ENCODE results near the gene CPM.

The CPM gene

GRCh38 chr12:68837215-68837614 lies 95.8 kb downstream of the CPM start:
- no peak overlapping the region for H3K27ac ChIP-seq
- no peak for TF ChIP-seq ZFX (IDR thresholded peaks at IDR 0.05)
- no peak for TF ChIP-seq CTCF (conservative IDR thresholded peaks at IDR 0.05)

- no peak for TF ChIP-seq CTCF (conservative IDR thresholded peaks at IDR 0.05)
- TF ChIP-seq ZFX (IDR thresholded peaks at IDR 0.05) = no peak
- no peak overlapping the region for H3K27ac ChIP-seq
These were observed 97.5 kb downstream of the CPM start for GRCh38 chr12:68835333-68835908.

GRCh38 chr12:68833508-68833907 lies 99.5 kb downstream of the CPM start:
- TF ChIP-seq ZFX (IDR thresholded peaks at IDR 0.05) (no peak), CTCF (conservative IDR thresholded peaks at IDR 0.05) (no peak)
- H3K27ac ChIP-seq = no peak overlapping the region

- TF ChIP-seq ZFX (IDR thresholded peaks at IDR 0.05) (no peak), CTCF (conservative IDR thresholded peaks at IDR 0.05) (no peak)
- H3K27ac ChIP-seq = no peak overlapping the region
These were observed 100.5 kb downstream of the CPM start for GRCh38 chr12:68832504-68832867.

GRCh38 chr12:68831751-68832503 lies 101.0 kb downstream of the CPM start:
- H3K27ac ChIP-seq = no peak overlapping the region
- no peak for TF ChIP-seq ZFX (IDR thresholded peaks at IDR 0.05)

GRCh38 chr12:68831272-68831671 lies 101.7 kb downstream of the CPM start:
- no peak overlapping the region for H3K27ac ChIP-seq
- TF ChIP-seq ZFX (IDR thresholded peaks at IDR 0.05) (no peak), CTCF (conservative IDR thresholded peaks at IDR 0.05) (no peak)

GRCh38 chr12:68828672-68829068 lies 104.3 kb downstream of the CPM start:
- TF ChIP-seq CTCF (conservative IDR thresholded peaks at IDR 0.05) (no peak), ZFX (IDR thresholded peaks at IDR 0.05) (no peak)

More at GRCh38 chr12:68828672-68829068, 104.3 kb downstream of the CPM start:
- H3K27ac ChIP-seq = no peak overlapping the region
